22Rv1 (cell line): Measurements from ENCODE around the gene MCM9.

Experiments used
- ZFX ChIP-seq: fragments of 450-650 bp; IDR thresholded peaks from 2 replicates; pipeline ENCODE4 v1.6.1; 2017; ENCODE audit warnings: antibody characterized with exemption, borderline replicate concordance
- TF ChIP-seq, protein P1 (sequence below): fragments of 450-650 bp; IDR thresholded peaks from 2 replicates; pipeline ENCODE4 v1.5.1; 2017; ENCODE audit warnings: mild to moderate bottlenecking

GRCh38 chr6:118775381-118775780 lies 159.6 kb downstream of the MCM9 start:
- TF ChIP-seq, protein P1, sequence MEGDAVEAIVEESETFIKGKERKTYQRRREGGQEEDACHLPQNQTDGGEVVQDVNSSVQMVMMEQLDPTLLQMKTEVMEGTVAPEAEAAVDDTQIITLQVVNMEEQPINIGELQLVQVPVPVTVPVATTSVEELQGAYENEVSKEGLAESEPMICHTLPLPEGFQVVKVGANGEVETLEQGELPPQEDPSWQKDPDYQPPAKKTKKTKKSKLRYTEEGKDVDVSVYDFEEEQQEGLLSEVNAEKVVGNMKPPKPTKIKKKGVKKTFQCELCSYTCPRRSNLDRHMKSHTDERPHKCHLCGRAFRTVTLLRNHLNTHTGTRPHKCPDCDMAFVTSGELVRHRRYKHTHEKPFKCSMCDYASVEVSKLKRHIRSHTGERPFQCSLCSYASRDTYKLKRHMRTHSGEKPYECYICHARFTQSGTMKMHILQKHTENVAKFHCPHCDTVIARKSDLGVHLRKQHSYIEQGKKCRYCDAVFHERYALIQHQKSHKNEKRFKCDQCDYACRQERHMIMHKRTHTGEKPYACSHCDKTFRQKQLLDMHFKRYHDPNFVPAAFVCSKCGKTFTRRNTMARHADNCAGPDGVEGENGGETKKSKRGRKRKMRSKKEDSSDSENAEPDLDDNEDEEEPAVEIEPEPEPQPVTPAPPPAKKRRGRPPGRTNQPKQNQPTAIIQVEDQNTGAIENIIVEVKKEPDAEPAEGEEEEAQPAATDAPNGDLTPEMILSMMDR, result no peak
- TF ChIP-seq ZFX, result no peak
